Hindlimb muscle (tissue), 1 donor: ENCODE results near the gene WDFY2. TPM values are rescaled to one million over a fixed set of nuclear protein-coding genes. Genes with fewer than 3 reads are reported as not detected.
"Not testable (repeated sequence)": the region's sequence is repeated elsewhere in the genome, so short reads cannot be mapped to it uniquely, and the experiment has no call there.

Source experiments
- DNase-seq: peaks from one replicate; pipeline ENCODE4 v3.0.0-alpha.2; 2013
- polyA plus RNA-seq: library from polyadenylated mRNA; unstranded; fragments of 120-200 nt; gene quantifications from one replicate; pipeline ENCODE4 v1.2.1, GENCODE V29; 2013; ENCODE audit not compliant: insufficient read length

The WDFY2 gene
- polyA plus RNA-seq, 1 donor, result 7.1 TPM

DNA sequence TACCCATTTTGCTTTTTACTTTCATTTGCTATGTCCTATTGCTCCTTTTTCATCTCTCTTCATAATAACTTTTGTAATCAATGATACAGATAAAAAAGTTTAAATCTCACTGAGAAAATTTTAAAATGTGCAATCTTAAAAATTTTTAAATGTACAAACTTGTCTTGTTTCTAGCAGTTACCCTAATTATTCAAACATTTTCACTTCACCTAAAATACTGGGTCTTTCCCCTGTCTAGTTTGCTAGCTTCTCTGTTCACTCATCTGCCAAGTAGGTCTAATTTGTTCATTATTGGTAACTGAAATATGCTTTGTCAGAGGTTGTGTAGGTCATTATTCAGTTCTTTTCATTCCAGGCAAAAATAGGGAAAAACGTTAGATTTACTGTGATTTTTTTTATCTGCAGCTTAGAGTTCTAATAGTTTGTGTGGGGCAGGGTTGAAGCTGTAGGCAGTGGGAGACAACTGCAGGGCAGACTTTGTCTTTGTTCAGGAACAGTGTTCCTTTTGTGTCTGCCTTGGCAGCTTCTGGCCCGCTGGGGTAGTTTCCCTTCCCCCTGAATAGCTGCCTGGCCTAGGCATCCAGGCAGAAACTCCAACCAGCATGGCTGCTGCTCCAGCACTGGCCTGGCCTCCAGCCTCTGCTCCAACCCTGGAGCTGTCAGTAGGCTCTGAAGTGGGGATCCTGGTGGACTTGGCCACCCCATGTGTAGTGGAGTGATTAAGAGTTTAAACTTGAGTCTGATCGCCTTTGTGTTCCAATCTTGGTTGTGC, 48.5 kb downstream of the WDFY2 start:
- no peak for DNase-seq

DNA sequence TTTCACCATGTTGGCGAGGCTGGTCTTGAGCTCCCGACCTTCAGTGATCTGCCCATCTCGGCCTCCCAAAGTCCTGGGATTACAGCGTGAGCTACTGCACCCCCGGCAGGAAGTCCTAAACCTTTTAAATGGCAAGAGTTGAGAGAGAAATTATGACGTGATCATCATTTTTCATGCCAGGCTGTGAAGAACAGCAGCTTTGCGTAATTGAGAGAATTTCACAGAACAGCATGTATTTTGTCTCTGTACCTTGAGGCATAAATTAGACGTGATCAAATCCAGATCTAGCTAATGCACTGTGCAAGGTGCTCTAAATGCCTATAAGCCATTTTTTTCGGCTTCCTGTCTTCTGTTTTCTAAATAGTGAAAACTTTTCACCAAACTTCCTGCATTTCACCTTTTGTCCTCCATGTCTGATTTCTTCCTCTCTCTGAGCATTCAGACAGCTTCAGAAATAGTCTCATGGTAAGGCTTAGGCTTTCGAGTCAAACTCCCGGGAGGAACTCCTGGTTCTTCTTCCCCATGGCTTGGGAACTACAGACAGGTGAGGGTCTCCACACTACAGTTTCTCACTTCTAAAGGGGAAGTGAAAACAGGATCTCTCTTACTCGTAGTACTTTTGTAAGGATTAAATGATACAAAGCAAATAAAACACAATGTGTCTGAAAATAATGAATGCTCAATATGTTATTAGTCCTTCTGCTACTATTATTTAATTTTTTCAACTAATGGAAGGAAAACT, 51.0 kb downstream of the WDFY2 start:
- DNase-seq, result no peak

DNA sequence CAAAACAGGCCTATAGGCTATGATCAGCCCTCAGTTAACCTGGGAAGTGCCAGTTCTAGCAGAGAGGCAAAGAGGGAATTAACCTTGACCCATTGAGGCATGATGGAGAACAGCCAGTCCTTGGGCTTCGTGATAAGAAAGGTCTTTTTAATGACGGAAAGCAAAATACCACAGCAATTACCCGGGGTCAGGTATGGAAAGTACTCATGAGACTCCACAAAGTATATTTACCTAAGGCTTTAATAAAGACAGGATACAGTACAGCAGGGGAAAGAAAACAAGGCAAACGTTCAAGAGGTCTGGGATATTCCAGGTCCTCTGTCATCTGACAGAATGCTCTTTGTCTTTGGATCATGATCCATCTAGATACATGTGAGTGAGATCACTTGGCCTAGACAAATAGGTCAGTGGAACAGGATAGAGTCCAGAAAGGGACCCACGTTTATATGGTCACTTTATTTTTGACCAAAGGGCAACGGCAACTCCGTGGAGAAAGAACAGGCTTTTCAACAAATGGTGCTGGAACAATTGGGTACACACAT, 52.2 kb downstream of the WDFY2 start:
- DNase-seq, result no peak

DNA sequence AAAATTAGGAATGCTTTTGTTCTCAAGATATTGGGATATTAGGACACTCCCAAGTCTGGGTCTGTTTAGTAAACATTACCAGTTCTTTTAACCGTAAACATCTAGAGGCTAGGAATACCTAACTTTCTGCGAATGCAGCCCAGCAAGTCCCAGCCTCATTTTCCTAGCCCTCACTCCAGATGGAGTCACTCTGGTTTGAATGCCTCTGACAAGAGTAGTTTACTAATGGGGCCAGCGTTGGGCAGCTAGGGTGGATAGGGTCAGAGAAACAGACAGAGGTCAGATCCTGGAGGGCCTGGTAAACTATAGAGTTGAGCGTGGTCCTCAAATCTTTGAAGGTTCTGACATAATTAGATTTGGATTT, 53.6 kb downstream of the WDFY2 start:
- no peak for DNase-seq

DNA sequence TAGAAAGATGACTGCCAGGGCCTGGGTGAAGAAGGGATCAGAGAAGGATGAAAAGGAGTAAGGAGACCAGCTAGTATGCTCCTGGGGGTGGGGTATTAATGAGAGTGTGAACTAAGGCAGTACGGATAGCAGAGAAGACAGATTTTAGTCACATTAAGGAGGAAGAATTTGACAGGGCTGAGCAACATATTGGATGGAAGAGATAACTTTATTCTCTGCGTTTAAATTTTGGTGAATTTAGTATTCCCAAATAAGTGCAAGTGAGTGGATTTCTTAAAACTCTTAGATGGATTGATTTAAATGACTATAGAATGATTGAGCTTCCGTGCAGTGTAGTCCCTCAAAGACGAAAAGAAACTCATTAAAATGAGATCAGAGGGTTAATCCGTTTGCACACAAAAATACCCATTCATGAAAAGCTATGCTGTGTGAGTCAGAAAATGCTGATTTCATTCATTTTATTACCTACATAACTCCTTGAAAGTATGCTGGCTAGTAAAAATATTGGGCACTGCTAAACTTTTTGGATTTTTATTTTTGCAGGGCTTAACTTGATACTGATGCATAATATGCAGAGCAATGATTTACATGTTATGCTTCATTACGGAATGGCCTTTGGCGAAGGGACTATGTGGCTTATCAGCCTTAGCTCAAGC, 54.1 kb downstream of the WDFY2 start:
- no peak for DNase-seq

DNA sequence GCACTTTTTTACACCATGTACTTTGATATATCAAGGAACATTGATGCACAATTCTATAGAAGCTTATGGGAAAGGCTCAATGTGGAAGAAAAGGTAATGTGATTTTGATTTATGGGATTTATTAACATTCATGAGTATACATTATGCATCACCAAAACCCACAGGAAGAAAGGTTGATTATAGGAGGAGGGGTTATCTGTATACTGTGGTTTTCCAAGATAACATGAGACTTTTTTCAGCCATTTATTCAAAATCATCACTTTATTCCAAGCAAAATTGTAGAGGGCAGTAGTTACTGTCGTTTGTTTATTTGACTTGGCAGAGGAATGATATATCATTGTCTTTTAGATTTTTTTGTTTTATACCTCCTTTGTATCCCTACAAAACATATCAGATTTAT, 54.9 kb downstream of the WDFY2 start:
- no peak for DNase-seq

DNA sequence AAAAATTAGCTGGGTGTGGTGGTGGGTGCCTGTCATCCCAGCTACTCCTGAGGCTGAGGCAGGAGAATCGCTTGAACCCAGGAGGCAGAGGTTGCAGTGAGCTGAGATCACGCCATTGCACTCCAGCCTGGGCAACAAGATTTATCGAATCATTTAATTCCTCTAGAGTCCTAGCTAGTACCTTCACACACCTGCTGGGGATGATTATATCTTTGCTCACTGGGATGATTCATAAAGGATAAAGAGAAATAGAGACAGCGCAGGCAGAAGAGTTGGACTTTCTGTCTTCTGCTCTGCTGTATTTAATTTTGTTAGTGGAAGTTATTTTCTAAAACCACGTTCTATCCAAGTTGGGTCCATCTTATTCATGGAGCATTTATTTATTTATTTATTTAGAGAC, 56.4 kb downstream of the WDFY2 start:
- not testable (repeated sequence) for DNase-seq

DNA sequence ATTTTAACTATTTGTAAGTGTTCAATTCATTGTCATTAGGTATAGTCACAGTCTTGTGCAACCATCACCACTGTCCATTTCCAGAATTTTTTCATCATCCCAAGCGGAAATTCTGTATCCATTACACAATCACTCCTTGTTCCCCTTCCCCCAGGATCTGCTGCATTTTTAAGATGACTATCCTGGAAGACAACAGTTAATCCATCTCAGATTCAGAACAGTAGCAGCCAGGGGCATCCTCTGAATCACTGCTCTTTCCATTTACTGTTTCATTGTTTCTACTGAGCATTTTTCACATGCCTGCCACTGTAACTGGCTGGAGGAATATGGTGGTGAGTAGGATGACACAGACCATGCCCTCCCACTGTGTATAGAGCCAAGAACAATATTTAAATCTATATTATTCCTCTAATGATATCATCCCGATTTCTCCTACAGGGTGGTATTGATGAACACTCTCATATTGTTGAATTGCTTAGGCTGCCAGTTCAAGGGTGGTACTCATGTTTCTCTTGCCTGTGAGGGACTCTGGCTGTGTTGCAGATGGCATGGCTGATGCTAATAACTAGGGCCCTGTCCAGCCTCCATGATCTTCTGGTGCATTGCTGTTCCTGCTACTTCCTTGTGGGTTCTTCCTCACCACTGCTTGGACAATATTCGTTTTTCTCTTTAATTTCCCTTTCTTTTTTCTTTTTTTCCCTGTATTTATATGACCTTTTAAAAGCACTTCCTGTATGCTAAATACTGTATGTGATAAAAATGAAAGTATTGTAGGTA, 59.0 kb downstream of the WDFY2 start:
- DNase-seq, result no peak

DNA sequence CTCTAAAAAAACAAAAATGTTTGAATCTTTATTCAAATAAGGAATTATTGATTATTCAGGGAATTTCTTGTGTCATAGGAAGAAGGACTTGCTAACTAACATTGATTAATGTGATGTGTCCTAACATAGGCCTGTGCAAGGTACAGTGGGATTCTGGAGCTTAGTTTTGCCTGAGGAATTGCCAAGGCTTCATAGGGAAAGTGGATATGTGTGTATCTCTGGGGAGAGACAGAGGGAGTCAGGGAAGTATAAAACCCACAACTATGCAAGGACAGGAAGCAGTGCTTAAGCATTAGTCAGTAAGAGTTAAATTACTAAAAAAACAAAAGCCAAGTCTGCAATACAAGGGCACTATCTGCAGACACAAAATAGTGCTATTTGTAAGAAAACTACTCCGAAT, 59.6 kb downstream of the WDFY2 start:
- DNase-seq, result no peak

DNA sequence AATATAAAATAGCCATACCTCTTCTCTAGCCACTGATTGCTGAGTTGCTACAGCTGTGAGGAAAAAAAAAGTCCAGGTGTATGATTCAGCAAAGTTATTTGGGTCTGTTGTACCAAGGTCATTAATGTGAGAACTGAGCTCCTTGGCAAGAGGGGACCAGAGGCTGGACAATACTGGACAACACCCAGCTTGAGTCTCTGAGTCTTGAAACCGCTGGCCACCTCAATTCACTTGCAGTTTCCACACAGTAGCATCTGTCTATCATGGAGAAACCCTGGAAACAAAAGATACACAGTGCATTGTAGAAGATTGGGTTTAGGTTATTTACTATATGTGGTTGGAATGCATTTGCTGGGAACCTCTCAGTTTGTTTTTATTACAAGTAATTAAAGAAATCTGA, 60.4 kb downstream of the WDFY2 start:
- no peak for DNase-seq

DNA sequence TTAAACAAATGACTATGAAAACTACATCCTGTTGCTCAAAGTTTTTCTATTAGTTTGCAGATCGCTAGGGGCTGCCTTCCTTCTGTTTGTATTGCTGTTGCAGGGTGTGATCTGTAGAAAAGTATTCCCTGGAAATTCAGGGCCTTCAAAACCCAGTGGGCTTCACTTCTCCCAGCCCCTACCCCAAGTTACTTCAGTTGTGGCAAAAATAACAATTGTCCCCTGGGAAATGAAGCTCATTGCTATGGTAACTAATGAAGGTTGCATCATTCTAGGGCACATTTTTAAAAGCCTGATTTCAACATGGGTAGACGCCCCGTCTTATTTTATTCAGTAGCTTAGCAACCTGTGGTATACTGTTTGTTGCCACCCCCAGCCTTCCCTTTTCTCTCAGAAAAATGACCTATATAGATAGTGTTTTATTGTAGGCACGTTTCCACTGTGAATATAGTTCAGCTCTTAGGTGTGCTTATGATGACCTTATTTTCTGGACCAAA, 60.9 kb downstream of the WDFY2 start:
- DNase-seq, result no peak

DNA sequence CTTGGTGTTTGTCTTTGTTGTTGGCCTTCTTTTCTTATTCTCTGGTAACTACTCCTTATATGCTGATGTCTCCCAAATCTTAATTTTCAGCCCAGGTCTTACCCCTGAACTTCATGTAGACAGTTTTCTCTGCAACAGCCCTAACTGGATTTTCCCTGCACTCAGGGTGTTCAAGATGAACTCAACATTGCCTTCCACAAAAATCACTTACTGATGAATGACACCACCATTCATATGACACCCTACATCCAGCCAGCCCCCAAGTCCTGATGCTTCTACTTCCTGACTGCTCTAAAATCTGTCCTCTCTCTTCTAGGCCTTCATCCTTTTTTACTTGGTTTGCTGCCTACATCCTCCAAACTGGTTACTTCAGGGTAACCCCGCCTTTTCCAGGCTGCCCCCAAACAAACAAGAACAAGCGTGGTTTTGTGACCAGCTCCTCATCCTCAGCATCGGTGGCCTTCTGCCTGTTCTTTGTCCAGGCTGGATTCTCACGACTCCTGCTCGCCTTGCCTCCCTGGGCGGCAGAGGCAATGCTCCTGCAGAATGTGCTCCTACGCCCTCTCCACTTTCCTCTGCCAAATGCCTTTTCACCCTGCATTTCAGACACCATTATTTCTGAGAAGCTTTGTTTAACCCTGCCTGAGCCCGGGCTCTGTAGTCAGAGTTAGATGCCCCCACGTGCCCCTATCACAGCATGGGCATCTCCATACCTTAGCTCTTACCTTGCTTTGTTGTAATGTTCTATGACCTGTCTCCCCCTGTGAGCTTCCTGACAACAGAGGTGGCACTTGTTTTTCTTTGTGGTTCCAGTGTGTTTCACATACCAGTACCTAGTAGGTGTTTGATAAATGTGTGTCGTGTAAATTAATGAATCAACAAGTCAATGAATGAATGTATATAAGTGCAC, 61.8 kb downstream of the WDFY2 start:
- DNase-seq, result no peak

DNA sequence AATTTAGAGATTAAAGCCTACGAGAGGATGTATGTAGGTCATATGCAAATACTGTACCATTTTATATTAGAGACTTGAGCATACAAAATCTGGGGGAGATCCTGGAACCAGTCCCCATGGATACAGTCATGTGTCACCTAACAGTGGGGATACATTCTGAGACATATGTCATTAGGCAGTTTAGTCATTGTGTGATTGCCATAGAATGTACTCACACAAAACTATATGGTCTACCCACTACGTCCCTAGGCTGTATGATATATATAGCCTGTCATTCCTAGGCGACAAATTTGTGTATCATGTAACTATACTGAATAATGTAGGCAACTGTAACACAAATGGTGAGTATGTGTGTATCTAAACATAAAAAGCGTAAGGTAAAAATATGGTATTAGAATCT, 62.8 kb downstream of the WDFY2 start:
- no peak for DNase-seq

DNA sequence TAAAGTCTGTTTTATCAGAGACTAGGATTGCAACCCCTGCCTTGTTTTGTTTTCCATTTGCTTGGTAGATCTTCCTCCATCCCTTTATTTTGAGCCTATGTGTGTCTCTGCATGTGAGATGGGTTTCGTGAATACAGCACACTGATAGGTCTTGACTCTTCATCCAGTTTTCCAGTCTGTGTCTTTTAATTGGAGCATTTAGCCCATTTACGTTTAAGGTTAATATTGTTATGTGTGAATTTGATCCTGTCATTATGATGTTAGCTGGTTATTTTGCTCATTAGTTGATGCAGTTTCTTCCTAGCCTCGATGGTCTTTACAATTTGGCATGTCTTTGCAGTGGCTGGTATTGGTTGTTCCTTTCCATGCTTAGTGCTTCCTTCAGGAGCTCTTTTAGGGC, 67.9 kb downstream of the WDFY2 start:
- DNase-seq, result not testable (repeated sequence)

DNA sequence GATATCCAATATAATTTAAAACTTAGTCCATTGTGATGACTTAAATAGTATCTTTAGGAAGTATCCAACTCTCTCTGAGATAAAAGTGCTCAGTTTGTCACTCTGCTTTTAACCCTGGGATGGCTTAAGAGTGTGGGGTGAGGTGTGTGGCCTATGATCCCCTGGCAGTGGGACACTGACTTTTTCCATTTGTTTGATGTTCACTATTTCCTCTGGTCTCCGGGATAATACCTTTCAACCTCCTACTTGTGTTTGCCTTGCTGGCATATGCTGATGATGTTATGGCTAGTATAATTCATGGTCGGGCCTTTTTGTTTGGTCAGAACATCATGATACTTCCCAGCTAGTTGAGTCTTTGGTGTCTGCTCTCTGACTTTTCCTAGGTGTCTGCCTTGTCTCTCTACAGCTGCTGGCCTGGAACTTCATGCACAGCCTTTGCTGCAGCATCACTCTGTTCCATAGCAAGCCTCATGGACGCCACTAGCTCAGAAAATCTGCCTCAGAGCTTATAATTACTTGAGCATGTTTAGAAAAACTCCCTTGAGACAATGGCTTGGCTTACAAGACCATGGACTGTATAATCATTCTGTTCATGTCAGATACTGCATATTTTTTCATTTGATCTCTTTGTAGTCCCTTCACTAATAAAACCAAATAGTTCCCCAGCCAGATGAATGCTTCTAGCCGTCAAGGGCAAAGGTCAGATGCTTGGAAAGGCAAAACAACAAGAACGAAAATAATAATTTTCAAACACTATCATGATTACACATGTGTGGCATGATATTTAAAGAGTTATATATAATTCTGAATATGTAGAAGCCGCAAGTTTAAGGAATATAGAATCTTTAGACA, 75.2 kb downstream of the WDFY2 start:
- peak; percentile 19 for DNase-seq

DNA sequence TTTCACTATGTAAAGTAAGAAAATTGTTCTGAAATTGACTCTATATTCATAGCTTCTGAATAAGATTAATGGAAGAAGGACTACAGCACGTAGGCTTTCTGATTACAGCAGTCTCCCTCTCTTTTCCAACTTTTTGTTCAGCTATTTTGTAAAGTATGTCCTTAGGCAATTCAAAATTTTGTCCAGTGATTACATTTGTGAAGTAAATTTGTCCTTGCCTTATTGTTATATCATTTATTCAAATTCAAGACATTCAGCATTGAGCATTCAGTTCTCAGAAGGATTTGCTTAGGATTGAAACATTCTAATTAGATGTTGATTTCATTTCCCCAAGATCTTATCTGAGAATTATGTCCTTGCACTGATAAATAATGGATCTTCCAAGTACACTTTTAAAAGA, 76.6 kb downstream of the WDFY2 start:
- no peak for DNase-seq

DNA sequence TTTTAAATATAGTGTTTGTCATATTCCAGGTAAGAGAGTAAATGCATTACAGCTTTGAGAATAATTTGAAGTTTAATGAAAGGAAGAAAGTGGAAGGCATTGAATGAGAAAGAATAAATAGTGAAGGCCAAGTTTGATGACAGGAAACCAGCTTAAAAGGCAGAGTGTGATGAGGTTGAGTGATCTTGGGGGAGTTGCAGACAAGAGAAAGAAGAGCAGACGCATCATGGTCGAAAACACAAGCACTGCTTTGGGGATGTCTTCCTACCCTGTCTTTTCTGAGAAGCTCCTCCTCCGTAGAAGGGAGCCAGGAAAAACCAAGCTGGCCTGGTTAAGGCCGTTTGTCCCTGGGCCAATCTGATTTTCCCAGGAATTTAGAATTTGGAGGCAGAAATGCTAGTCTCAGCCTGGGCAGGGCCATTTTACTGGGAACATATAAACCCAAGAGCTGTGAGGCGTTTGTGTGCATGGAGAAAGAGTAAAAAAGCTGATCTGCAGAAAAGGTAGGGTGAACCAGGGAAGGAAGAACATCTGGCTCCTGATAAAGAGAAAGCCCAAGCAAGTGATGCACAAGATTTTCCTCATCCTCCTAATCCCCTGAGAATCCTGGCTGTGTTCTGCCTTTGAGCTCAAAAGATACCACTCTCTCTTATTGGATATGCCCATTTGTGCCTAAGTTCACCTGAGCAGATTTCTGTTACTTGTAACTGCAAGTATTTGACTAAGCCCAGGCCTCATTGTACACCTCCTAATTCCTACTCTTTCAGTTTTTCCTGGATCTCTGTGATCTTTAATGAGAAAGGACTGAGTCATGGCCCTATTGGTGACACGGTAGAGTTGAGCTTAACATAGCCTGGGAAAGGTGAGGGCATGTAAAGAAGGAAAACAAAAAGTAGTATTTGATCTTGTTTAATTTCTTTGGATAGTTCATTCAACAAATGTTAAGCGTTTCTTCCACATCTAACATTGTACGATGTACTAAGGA, 80.0 kb downstream of the WDFY2 start:
- DNase-seq, result no peak

DNA sequence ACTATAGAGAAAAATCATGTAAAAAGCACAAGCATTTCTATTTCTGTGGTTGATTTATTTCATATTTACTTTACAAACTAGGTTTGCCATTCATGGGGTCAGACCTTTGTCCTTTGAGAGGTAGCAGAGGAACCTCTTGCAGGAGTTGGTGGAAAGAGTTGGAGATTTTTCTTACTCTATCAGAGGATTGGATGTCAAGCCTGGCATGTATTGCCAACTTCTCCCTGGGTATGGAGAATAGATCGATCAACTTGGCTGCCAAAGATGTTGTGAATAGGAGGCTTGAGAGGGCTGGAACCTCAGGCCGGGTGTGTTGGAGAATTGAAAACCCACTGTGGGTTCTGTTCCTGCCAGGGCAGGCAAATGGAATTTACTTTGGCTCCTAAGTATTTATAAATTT, 81.2 kb downstream of the WDFY2 start:
- DNase-seq, result no peak

DNA sequence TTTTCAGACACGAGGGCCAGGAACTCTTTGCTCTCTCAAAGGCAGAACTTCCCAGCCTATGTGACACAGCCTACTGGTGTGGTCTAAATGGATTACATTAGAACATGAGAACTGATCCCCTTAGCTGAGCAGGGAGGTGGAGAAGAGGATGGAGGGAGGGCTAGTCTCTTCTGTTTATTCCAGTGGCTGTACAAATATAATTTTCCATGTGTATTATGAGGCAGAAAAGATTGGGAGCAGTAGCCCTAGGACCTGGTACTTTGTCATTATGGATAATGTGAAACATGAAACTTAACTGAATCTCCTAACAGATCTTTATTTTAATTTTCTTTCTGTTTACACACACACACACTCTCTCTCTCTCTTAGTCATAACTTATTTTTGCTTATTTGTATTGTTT, 82.1 kb downstream of the WDFY2 start:
- DNase-seq, result no peak
